Right atrium auricular region (tissue), 2 donors: ENCODE data around the gene MAFF. TPM values are rescaled to one million over a fixed set of nuclear protein-coding genes. Genes with fewer than 3 reads are reported as not detected.

ENCODE experiments used
- DNase-seq: peaks from one replicate; pipeline ENCODE4 v3.0.0-alpha.2; 2019; ENCODE audit warnings: low spot score
- H3K27ac ChIP-seq, 2 donors: fragments of 200-600 bp; sonication (generic); 1 replicate in 1 of 2; 2 replicates in 1 of 2; pipeline ENCODE4 v1.5.1; 2016 to 2019
- H3K27me3 ChIP-seq, 2 donors: fragments of 200-600 bp; sonication (generic); one replicate each; pipeline versions ENCODE4 v1.5.1 to v1.6.0; 2017 to 2019
- H3K36me3 ChIP-seq: fragments of 200-600 bp; sonication (generic); one replicate; pipeline ENCODE4 v1.5.1; 2016
- H3K4me1 ChIP-seq, 2 donors: fragments of 200-600 bp; sonication (generic); one replicate each; pipeline versions ENCODE4 v1.5.1 to v1.6.0; 2017 to 2019
- H3K4me3 ChIP-seq, 2 donors: fragments of 200-600 bp; sonication (generic); 1 replicate in 1 of 2; 2 replicates in 1 of 2; pipeline ENCODE4 v1.5.1; 2017 to 2019; ENCODE audit warnings: mild to moderate bottlenecking in 1 of 2, moderate library complexity in 1 of 2
- H3K9me3 ChIP-seq, 2 donors: fragments of 200-600 bp; sonication (generic); one replicate each; pipeline ENCODE4 v1.5.1; 2019
- CTCF ChIP-seq, 2 donors: fragments of 200-600 bp; sonication (generic); IDR thresholded peaks; one replicate each; pipeline ENCODE4 v1.5.1; 2019; ENCODE audit warnings: antibody characterized with exemption in 2 of 2
- total RNA-seq, 2 donors: library from RNA; depleted of rRNA; stranded (reverse); fragments of >200 nt; gene quantifications; one replicate each; pipeline ENCODE4 v1.1.0, GENCODE V29; 2016

The MAFF gene
- total RNA-seq, 2 donors from 2014 or later, result 24.8 to 43.5 TPM

GRCh38 chr22:38189104-38189503 lies 12.7 kb upstream of the MAFF start:
- TF ChIP-seq CTCF (IDR thresholded peaks at IDR 0.05), result no peak
- no peak overlapping the region for H3K4me3 ChIP-seq

GRCh38 chr22:38190581-38190980 lies 11.2 kb upstream of the MAFF start:
- TF ChIP-seq CTCF (IDR thresholded peaks at IDR 0.05), result no peak
- no peaks in the 10 kb centered on the region for H3K9me3 ChIP-seq
- H3K4me1 ChIP-seq, result peaks cover 0 to 13% of the 10 kb centered on the region in 2 donors
- DNase-seq, result no peak
- no peaks in the 10 kb centered on the region for H3K27me3 ChIP-seq
- no peaks in the 10 kb centered on the region for H3K36me3 ChIP-seq
- no peak overlapping the region for H3K4me3 ChIP-seq
- H3K27ac ChIP-seq, result no peak overlapping the region

More at GRCh38 chr22:38189104-38189503, 12.7 kb upstream of the MAFF start:
- DNase-seq, result no peak
- Histone ChIP-seq H3K36me3 (no peaks in the 10 kb centered on the region), H3K9me3 (no peaks in the 10 kb centered on the region), H3K27ac (no peak overlapping the region), H3K27me3 (no peaks in the 10 kb centered on the region), H3K4me1 (peaks cover 0 to 7% of the 10 kb centered on the region in 2 donors)

GRCh38 chr22:38191055-38191454 lies 10.7 kb upstream of the MAFF start:
- TF ChIP-seq CTCF (IDR thresholded peaks at IDR 0.05), result no peak
- Histone ChIP-seq H3K27ac (no peak overlapping the region), H3K9me3 (no peaks in the 10 kb centered on the region), H3K27me3 (no peaks in the 10 kb centered on the region), H3K36me3 (no peaks in the 10 kb centered on the region), H3K4me3 (no peak overlapping the region), H3K4me1 (peaks cover 0 to 13% of the 10 kb centered on the region in 2 donors)
- DNase-seq, result no peak

- H3K27ac ChIP-seq, result no peak overlapping the region
- DNase-seq, result no peak
Observed at GRCh38 chr22:38191731-38192474, 9.9 kb upstream of the MAFF start.

GRCh38 chr22:38192475-38192863 lies 9.3 kb upstream of the MAFF start:
- Histone ChIP-seq H3K36me3 (no peaks in the 10 kb centered on the region), H3K4me1 (peaks cover 0 to 13% of the 10 kb centered on the region in 2 donors), H3K9me3 (no peaks in the 10 kb centered on the region), H3K27ac (no peak overlapping the region), H3K4me3 (no peak overlapping the region), H3K27me3 (no peaks in the 10 kb centered on the region)
- no peak for DNase-seq
- TF ChIP-seq CTCF (IDR thresholded peaks at IDR 0.05), result no peak

More at GRCh38 chr22:38191731-38192474, 9.9 kb upstream of the MAFF start:
- H3K4me1 ChIP-seq, result peaks cover 0 to 13% of the 10 kb centered on the region in 2 donors
- no peaks in the 10 kb centered on the region for H3K36me3 ChIP-seq
- H3K27me3 ChIP-seq, result no peaks in the 10 kb centered on the region
- no peaks in the 10 kb centered on the region for H3K9me3 ChIP-seq
- no peak overlapping the region for H3K4me3 ChIP-seq
- no peak for TF ChIP-seq CTCF (IDR thresholded peaks at IDR 0.05)

- no peak overlapping the region for H3K4me3 ChIP-seq
- peak; percentile 85 for DNase-seq
- H3K4me1 ChIP-seq, result peaks cover 0 to 13% of the 10 kb centered on the region in 2 donors
- H3K9me3 ChIP-seq, result no peaks in the 10 kb centered on the region
- no peak for TF ChIP-seq CTCF (IDR thresholded peaks at IDR 0.05)
- H3K36me3 ChIP-seq, result no peaks in the 10 kb centered on the region
- no peak overlapping the region for H3K27ac ChIP-seq
- no peaks in the 10 kb centered on the region for H3K27me3 ChIP-seq
Observed at GRCh38 chr22:38193580-38193979, 8.2 kb upstream of the MAFF start.
